ENCODE measurements around the gene MTREX.

Gene MTREX

DNA sequence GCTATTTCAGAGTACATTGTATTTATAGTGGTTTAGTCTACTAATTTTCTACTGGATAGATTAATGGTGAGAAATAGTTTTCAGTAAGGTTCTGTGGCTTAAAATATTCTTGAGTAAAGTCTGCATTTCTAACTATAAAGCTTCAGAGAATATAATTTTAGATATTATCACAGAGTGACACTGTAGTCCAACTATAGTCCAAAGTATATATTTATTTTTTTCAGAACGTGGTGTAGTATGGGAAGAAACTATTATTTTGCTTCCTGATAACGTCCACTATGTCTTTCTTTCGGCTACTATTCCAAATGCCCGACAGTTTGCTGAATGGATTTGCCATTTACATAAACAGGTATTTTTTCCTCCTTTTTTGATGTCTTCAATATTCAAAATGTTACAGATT, 35.3 kb downstream of the MTREX start:
- Histone ChIP-seq H3K4me3 (ENCODE audit: severe bottlenecking) (no peak overlapping the region), H3K36me3 (ENCODE audit: low read depth) (peaks cover 90% of the 10 kb centered on the region), H3K27ac (ENCODE audit: poor library complexity, severe bottlenecking) (no peak overlapping the region), H3K9me3 (ENCODE audit: severe bottlenecking) (no peaks in the 10 kb centered on the region), H3K4me1 (ENCODE audit: insufficient read depth, poor library complexity, severe bottlenecking) (no peaks in the 10 kb centered on the region), H3K27me3 (ENCODE audit: insufficient read depth, poor library complexity, severe bottlenecking) (no peaks in the 10 kb centered on the region)
- TF ChIP-seq, protein P1, sequence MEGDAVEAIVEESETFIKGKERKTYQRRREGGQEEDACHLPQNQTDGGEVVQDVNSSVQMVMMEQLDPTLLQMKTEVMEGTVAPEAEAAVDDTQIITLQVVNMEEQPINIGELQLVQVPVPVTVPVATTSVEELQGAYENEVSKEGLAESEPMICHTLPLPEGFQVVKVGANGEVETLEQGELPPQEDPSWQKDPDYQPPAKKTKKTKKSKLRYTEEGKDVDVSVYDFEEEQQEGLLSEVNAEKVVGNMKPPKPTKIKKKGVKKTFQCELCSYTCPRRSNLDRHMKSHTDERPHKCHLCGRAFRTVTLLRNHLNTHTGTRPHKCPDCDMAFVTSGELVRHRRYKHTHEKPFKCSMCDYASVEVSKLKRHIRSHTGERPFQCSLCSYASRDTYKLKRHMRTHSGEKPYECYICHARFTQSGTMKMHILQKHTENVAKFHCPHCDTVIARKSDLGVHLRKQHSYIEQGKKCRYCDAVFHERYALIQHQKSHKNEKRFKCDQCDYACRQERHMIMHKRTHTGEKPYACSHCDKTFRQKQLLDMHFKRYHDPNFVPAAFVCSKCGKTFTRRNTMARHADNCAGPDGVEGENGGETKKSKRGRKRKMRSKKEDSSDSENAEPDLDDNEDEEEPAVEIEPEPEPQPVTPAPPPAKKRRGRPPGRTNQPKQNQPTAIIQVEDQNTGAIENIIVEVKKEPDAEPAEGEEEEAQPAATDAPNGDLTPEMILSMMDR (IDR thresholded peaks at IDR 0.05; ENCODE audit: poor library complexity, severe bottlenecking) = no peak
- DNase-seq (ENCODE audit: low spot score) (no peak), ATAC-seq (ENCODE audit: low read depth) (no peak)

DNA sequence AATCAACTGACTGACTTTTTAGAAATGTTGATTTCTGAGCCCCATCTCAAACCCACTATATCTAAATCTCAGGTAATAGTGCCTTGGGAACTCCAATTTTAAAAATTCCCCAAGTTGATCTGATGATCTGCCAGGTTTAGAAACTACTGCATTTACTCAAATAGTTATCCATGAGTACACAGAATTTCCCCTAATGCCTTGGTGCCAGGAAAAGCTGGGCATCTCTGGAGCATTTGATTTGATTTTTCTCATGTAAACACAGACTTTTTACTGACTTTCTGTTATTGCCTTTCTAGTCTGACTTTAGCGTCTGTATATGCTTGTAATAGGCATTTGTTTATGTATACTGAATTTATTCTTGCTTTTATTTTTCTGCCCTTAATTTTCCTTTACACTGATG, 35.8 kb downstream of the MTREX start:
- H3K27me3 ChIP-seq (ENCODE audit: insufficient read depth, poor library complexity, severe bottlenecking) = no peaks in the 10 kb centered on the region
- no peak for ATAC-seq (ENCODE audit: low read depth)
- peaks cover 93% of the 10 kb centered on the region for H3K36me3 ChIP-seq (ENCODE audit: low read depth)
- no peak overlapping the region for H3K27ac ChIP-seq (ENCODE audit: poor library complexity, severe bottlenecking)
- no peak for DNase-seq (ENCODE audit: low spot score)
- no peaks in the 10 kb centered on the region for H3K4me1 ChIP-seq (ENCODE audit: insufficient read depth, poor library complexity, severe bottlenecking)
- H3K4me3 ChIP-seq (ENCODE audit: severe bottlenecking) = no peak overlapping the region
- H3K9me3 ChIP-seq (ENCODE audit: severe bottlenecking) = no peaks in the 10 kb centered on the region
- TF ChIP-seq, protein P1 (IDR thresholded peaks at IDR 0.05; ENCODE audit: poor library complexity, severe bottlenecking) = no peak

DNA sequence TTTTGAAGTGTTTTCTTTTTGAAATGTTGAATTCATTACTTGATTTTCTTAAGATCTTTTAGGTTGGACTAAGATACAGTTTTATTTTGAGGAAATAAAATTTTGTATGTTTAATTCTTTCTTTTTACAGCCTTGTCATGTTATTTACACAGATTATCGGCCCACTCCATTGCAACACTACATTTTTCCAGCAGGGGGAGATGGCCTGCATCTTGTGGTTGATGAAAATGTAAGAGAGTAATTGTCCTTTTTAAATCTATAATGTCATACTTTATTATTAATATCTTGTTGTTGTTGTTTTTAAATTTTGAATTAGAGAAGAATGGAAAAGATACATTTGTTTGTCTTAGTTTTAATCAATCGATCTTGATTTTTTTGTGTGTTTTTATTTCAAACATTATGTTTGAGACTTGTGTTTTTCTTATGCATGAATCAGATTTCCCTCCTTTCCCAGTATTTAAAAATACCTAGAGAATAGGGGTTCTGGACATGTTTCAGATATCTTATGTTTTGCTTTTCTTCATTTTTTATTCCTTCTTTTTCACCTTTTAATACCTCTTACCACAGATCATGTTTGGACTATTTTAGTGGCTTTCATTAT, 36.7 kb downstream of the MTREX start:
- H3K9me3 ChIP-seq (ENCODE audit: severe bottlenecking) = no peaks in the 10 kb centered on the region
- no peaks in the 10 kb centered on the region for H3K4me1 ChIP-seq (ENCODE audit: insufficient read depth, poor library complexity, severe bottlenecking)
- 0 out of 3 replicates have a peak, but pooled peaks have one; percentile 41 for ATAC-seq (ENCODE audit: low read depth)
- no peak overlapping the region for H3K27ac ChIP-seq (ENCODE audit: poor library complexity, severe bottlenecking)
- peaks cover 97% of the 10 kb centered on the region for H3K36me3 ChIP-seq (ENCODE audit: low read depth)
- DNase-seq (ENCODE audit: low spot score) = no peak
- H3K27me3 ChIP-seq (ENCODE audit: insufficient read depth, poor library complexity, severe bottlenecking) = no peaks in the 10 kb centered on the region
- H3K4me3 ChIP-seq (ENCODE audit: severe bottlenecking) = no peak overlapping the region
- TF ChIP-seq, protein P1 (IDR thresholded peaks at IDR 0.05; ENCODE audit: poor library complexity, severe bottlenecking) = peak; percentile 98

DNA sequence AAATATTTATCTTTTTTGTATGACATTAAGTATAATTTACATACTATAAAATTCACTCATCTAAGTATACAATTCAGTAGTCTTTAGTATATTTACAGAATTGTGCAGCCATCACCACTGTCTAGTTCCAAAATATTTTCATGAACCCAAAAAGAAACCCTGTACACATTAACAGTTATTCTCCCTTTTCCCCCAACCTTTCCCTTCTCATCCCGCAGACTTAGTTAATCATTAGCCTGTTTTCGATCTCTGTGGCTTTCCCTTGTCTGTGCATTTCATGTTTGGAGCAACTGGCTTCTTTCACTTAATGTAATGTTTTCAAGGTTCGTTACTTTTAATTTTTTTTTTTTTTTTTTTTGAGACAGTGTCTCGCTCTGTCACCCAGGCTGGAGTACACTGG, 37.5 kb downstream of the MTREX start:
- DNase-seq (ENCODE audit: low spot score) = no peak
- Histone ChIP-seq H3K9me3 (ENCODE audit: severe bottlenecking) (no peaks in the 10 kb centered on the region), H3K4me3 (ENCODE audit: severe bottlenecking) (no peak overlapping the region), H3K36me3 (ENCODE audit: low read depth) (peaks cover 97% of the 10 kb centered on the region), H3K27me3 (ENCODE audit: insufficient read depth, poor library complexity, severe bottlenecking) (no peaks in the 10 kb centered on the region), H3K27ac (ENCODE audit: poor library complexity, severe bottlenecking) (no peak overlapping the region), H3K4me1 (ENCODE audit: insufficient read depth, poor library complexity, severe bottlenecking) (no peaks in the 10 kb centered on the region)
- ATAC-seq (ENCODE audit: low read depth) = no peak
- TF ChIP-seq, protein P1 (IDR thresholded peaks at IDR 0.05; ENCODE audit: poor library complexity, severe bottlenecking) = no peak

DNA sequence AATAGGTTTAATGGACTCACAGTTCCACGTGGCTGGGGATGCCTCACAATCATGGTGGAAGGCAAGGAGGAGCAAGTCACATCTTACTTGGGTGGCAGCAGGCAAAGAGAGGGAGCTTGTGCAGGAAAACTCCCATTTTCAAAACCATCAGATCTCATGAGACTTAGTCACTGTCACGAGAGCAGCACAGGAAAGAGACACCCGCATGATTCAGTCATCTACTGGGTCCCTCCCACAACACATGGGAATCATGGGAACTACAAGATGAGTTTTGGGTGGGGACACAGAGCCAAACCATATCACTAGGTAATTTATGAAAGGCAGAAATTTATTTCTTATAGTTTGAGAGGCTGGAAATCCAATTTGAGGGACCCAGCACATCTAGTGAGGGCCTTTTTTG, 40.0 kb downstream of the MTREX start:
- H3K36me3 ChIP-seq (ENCODE audit: low read depth) = peaks cover 97% of the 10 kb centered on the region
- DNase-seq (ENCODE audit: low spot score) (no peak), ATAC-seq (ENCODE audit: low read depth) (no peak)
- H3K27me3 ChIP-seq (ENCODE audit: insufficient read depth, poor library complexity, severe bottlenecking) = no peaks in the 10 kb centered on the region
- no peak overlapping the region for H3K4me3 ChIP-seq (ENCODE audit: severe bottlenecking)
- H3K4me1 ChIP-seq (ENCODE audit: insufficient read depth, poor library complexity, severe bottlenecking) = no peaks in the 10 kb centered on the region
- TF ChIP-seq, protein P1 (IDR thresholded peaks at IDR 0.05; ENCODE audit: poor library complexity, severe bottlenecking) = no peak
- H3K9me3 ChIP-seq (ENCODE audit: severe bottlenecking) = no peaks in the 10 kb centered on the region
- H3K27ac ChIP-seq (ENCODE audit: poor library complexity, severe bottlenecking) = no peak overlapping the region
